HepG2 (cell line): ENCODE results near the gene SPRTN. TPM values are rescaled to one million over a fixed set of nuclear protein-coding genes. Genes with fewer than 3 reads are reported as not detected.

Source experiments
- ATAC-seq: fragments of 200-7000 bp; cut with Tn5 transposase; 3 replicates; pipeline ENCODE4 v1.9.1; 2020; ENCODE audit warnings: mild to moderate bottlenecking, moderate library complexity
- BruUV-seq: library from RNA; stranded (reverse); fragments of 400-500 nt; replicated peaks from 2 replicates; lab custom pipeline; 2021; lab: Mats Ljungman, UMichigan
- CTCF ChIA-PET: fragments of 300-600 bp; formaldehyde crosslinking; extraction: SDS; loops from one replicate; lab custom pipeline; 2021; ENCODE audit warnings: low total read pairs, inconsistent platforms, low intra/inter-chr PET ratio; lab: Yijun Ruan, JAX
- POLR2A ChIA-PET: fragments of 350-600 bp; sonication (Branson Sonifier 250); formaldehyde crosslinking; loops from one replicate; lab custom pipeline; 2020; ENCODE audit warnings: antibody characterized with exemption, inconsistent platforms; lab: Yijun Ruan, JAX
- DNase-seq: peaks from one replicate; pipeline ENCODE4 v3.0.0-alpha.2; 2015; ENCODE audit warnings: low spot score
- FAIRE-seq: peaks from 3 replicates; lab custom pipeline; 2011; peaks lifted over from hg19 to GRCh38; lab: Jason Lieb, UNC
- H2AFZ ChIP-seq: one replicate; pipeline ENCODE4 v1.6.1; 2011; ENCODE audit warnings: low read length, inconsistent platforms
- H3K27ac ChIP-seq: fragments of 300-600 bp; 3 replicates; pipeline ENCODE4 v1.8.0; 2011; ENCODE audit warnings: mixed run types, mild to moderate bottlenecking, mixed read lengths, low read length, inconsistent platforms; ENCODE audit not compliant: insufficient read depth; ENCODE audit errors: extremely low read length
- H3K27me3 ChIP-seq, 2 experiments: fragments of 200-600 bp in 1 of 2; 2 replicates in 1 of 2; 3 replicates in 1 of 2; pipeline versions ENCODE4 v1.6.0 to v1.8.0; 2011; ENCODE audit warnings: low read length in 2 of 2, mild to moderate bottlenecking in 2 of 2, moderate library complexity in 2 of 2, inconsistent platforms in 1 of 2; ENCODE audit not compliant: insufficient read depth in 2 of 2, control insufficient read depth in 1 of 2
- H3K36me3 ChIP-seq, 2 experiments: fragments of 200-600 bp in 1 of 2; replicated peaks in 1 of 2; 2 replicates in 1 of 2; 3 replicates in 1 of 2; pipeline versions ENCODE4 v1.5.1 to v1.8.0; 2011; ENCODE audit warnings: low read length in 2 of 2, inconsistent platforms in 1 of 2; ENCODE audit not compliant: insufficient read depth in 2 of 2, control insufficient read depth in 1 of 2
- H3K4me1 ChIP-seq: 2 replicates; pipeline ENCODE4 v1.5.1; 2012; ENCODE audit warnings: low read length, inconsistent platforms; ENCODE audit not compliant: insufficient read depth
- H3K4me2 ChIP-seq: 2 replicates; pipeline ENCODE4 v1.6.0; 2011; ENCODE audit warnings: low read depth, low read length, inconsistent platforms
- H3K4me3 ChIP-seq, 3 experiments: fragments of 200-600 bp in 1 of 3; sonication (generic), shearing (Covaris generic) in 1 of 3; replicated peaks in 1 of 3; 2 replicates each; pipeline ENCODE4 v1.5.1; 2011 to 2016; ENCODE audit warnings: low read length in 3 of 3, inconsistent platforms in 2 of 3, low read depth in 2 of 3, mild to moderate bottlenecking in 2 of 3, control low read depth in 1 of 3, mixed read lengths in 1 of 3; ENCODE audit not compliant: insufficient read depth in 1 of 3
- H3K79me2 ChIP-seq: one replicate; pipeline ENCODE4 v1.6.1; 2011; ENCODE audit warnings: low read length, inconsistent platforms; ENCODE audit not compliant: insufficient read depth
- H3K9ac ChIP-seq: 2 replicates; pipeline ENCODE4 v1.6.0; 2011; ENCODE audit warnings: mild to moderate bottlenecking, low read depth, low read length, inconsistent platforms; ENCODE audit not compliant: insufficient read depth
- H3K9me3 ChIP-seq: 2 replicates; pipeline ENCODE4 v1.5.1; 2012; ENCODE audit warnings: mild to moderate bottlenecking, low read length
- H4K20me1 ChIP-seq: 2 replicates; pipeline ENCODE4 v1.6.0; 2011; ENCODE audit warnings: inconsistent platforms, mild to moderate bottlenecking, low read length, moderate library complexity; ENCODE audit not compliant: insufficient read depth
- CEBPZ ChIP-seq: IDR thresholded peaks from 2 replicates; pipeline ENCODE4 v1.6.1; 2012; ENCODE audit warnings: low read length, improper control_type of control experiment
- CHD4 ChIP-seq: fragments of 200-600 bp; sonication (generic); IDR thresholded peaks from 2 replicates; pipeline ENCODE4 v1.7.0; 2017; ENCODE audit warnings: mild to moderate bottlenecking, low read length, borderline replicate concordance
- CSRNP2 ChIP-seq: sonication (generic); formaldehyde crosslinking; conservative IDR thresholded peaks from 2 replicates; pipeline ENCODE4 v1.8.0; 2022; ENCODE audit warnings: low read depth, missing genetic modification reagents
- ETV6 ChIP-seq: sonication (generic); formaldehyde crosslinking; conservative IDR thresholded peaks from 2 replicates; pipeline ENCODE4 v1.4.0; 2020; ENCODE audit warnings: missing genetic modification reagents
- HDAC1 ChIP-seq: sonication (generic); formaldehyde crosslinking; IDR thresholded peaks from 2 replicates; pipeline ENCODE4 v1.5.1; 2020; ENCODE audit warnings: mild to moderate bottlenecking, missing genetic modification reagents
- HHEX ChIP-seq: IDR thresholded peaks from 2 replicates; pipeline ENCODE4 v1.6.1; 2016; ENCODE audit warnings: control low read depth
- MIER2 ChIP-seq: IDR thresholded peaks from 2 replicates; pipeline ENCODE4 v1.6.1; 2016; ENCODE audit warnings: missing biosample characterization, missing genetic modification reagents
- PRDM15 ChIP-seq: sonication (generic); formaldehyde crosslinking; IDR thresholded peaks from 2 replicates; pipeline ENCODE4 v1.4.0; 2020; ENCODE audit warnings: missing genetic modification reagents
- RELA ChIP-seq: sonication (generic); formaldehyde crosslinking; IDR thresholded peaks from 2 replicates; pipeline ENCODE4 v1.4.0; 2020; ENCODE audit warnings: missing genetic modification reagents
- SMAD1 ChIP-seq: sonication (generic); formaldehyde crosslinking; IDR thresholded peaks from 2 replicates; pipeline ENCODE4 v1.4.0; 2020; ENCODE audit warnings: missing genetic modification reagents, low read depth, mild to moderate bottlenecking, borderline replicate concordance
- ZNF101 ChIP-seq: sonication (generic); formaldehyde crosslinking; IDR thresholded peaks from 2 replicates; pipeline ENCODE4 v1.4.0; 2020; ENCODE audit warnings: mild to moderate bottlenecking, low read depth, missing genetic modification reagents, borderline replicate concordance
- ZNF18 ChIP-seq: sonication (generic); formaldehyde crosslinking; IDR thresholded peaks from 2 replicates; pipeline ENCODE4 v1.8.0; 2022; ENCODE audit warnings: mild to moderate bottlenecking, missing genetic modification reagents; ENCODE audit not compliant: insufficient replicate concordance
- ZNF20 ChIP-seq: sonication (generic); formaldehyde crosslinking; IDR thresholded peaks from 2 replicates; pipeline ENCODE4 v1.4.0; 2020; ENCODE audit warnings: mild to moderate bottlenecking, moderate library complexity, missing genetic modification reagents
- ZNF383 ChIP-seq: sonication (generic); formaldehyde crosslinking; IDR thresholded peaks from 2 replicates; pipeline ENCODE4 v1.4.0; 2020; ENCODE audit warnings: missing genetic modification reagents, mild to moderate bottlenecking, borderline replicate concordance
- ZNF567 ChIP-seq: sonication (generic); formaldehyde crosslinking; IDR thresholded peaks from 2 replicates; pipeline ENCODE4 v1.8.1; 2023; ENCODE audit warnings: mild to moderate bottlenecking, missing genetic modification reagents, borderline replicate concordance
- ZNF619 ChIP-seq: sonication (generic); formaldehyde crosslinking; IDR thresholded peaks from 2 replicates; pipeline ENCODE4 v1.4.0; 2020; ENCODE audit warnings: mild to moderate bottlenecking, missing genetic modification reagents
- WGBS: methylation state at CpG from one replicate; pipeline ENCODE4 v1.1.6; 2017; ENCODE audit warnings: low lambda C conversion rate; 5-methylcytosine and 5-hydroxymethylcytosine counted together
- in situ Hi-C: cut with HindIII; loops from 2 replicates; pipeline ENCODE4 v1.10.0; 2017; ENCODE audit warnings: low pct_unique_long_range_greater_than_20kb; ENCODE audit not compliant: extremely low pct_ligation_motif_present
- intact Hi-C: fragments of 100-400 bp; cut with micrococcal nuclease; formaldehyde crosslinking; loops from one replicate; pipeline ENCODE4 v1.10.0; 2022; ENCODE audit not compliant: unreplicated experiment
- polyA plus RNA-seq, 8 experiments: library from polyadenylated mRNA; depleted of rRNA in 3 of 8; stranded (reverse) in 7 of 8; unstranded in 1 of 8; fragments of >200 nt; fragmentation: Illumina TruSeq in 4 of 8; extraction: Trizol in 4 of 8; gene quantifications; 2 replicates each; pipeline versions ENCODE4 v1.2.1 to v1.2.3, GENCODE V29; 2011 to 2016; ENCODE audit warnings: low read depth in 4 of 8, missing spikeins in 1 of 8, mixed read lengths in 1 of 8; ENCODE audit not compliant: insufficient read depth in 1 of 8
- total RNA-seq, 5 experiments: library from RNA; depleted of rRNA; stranded (reverse); fragments of >200 nt; fragmentation: Illumina TruSeq; extraction: Trizol; gene quantifications; 2 replicates each; pipeline ENCODE4 v1.2.3, GENCODE V29; 2016; ENCODE audit warnings: low read depth in 1 of 5

SPRTN gene
- total and polyA plus RNA-seq, 2 of the 13 experiments (the other 11 are each of a cell fraction or from before 2014, with no cell fraction given): 4.2 to 15.2 TPM

- no peak for FAIRE-seq
- WGBS: 65% methylated on average over 5 of the region's 5 CpGs
- POLR2A ChIA-PET: no interaction called here
- no peak for TF ChIP-seq CEBPZ
- TF ChIP-seq ZNF619 (CRISPR knock-in tag): no peak
- no peak for TF ChIP-seq ZNF567 (CRISPR knock-in tag)
- TF ChIP-seq RELA: no peak
- no peak for TF ChIP-seq MIER2 (CRISPR knock-in tag)
- no peak for TF ChIP-seq HHEX (CRISPR knock-in tag)
- TF ChIP-seq ZNF383 (CRISPR knock-in tag): no peak
- TF ChIP-seq CHD4: no peak
- no peak for TF ChIP-seq SMAD1 (CRISPR knock-in tag)
- TF ChIP-seq CSRNP2 (CRISPR knock-in tag): no peak
- TF ChIP-seq ZNF18: no peak
- no peak for TF ChIP-seq HDAC1 (CRISPR knock-in tag)
- TF ChIP-seq ZNF20: no peak
- TF ChIP-seq ETV6 (CRISPR knock-in tag): no peak
- TF ChIP-seq ZNF101 (CRISPR knock-in tag): no peak
- no peak for TF ChIP-seq PRDM15 (CRISPR knock-in tag)
Observed at GRCh38 chr1:231324660-231325059, 13.4 kb upstream of the SPRTN start.

More at GRCh38 chr1:231324660-231325059, 13.4 kb upstream of the SPRTN start:
- no TSS peak for BruUV-seq
- Histone ChIP-seq H3K4me3 (no peak overlapping the region), H3K9ac (no peak overlapping the region), H4K20me1 (no peaks in the 10 kb centered on the region), H3K9me3 (no peaks in the 10 kb centered on the region), H3K27me3 (no peaks in the 10 kb centered on the region), H3K4me2 (no peak overlapping the region), H3K79me2 (no peaks in the 10 kb centered on the region), H2AFZ (no peak overlapping the region), H3K27ac (no peak overlapping the region), H3K4me1 (no peaks in the 10 kb centered on the region), H3K36me3 (no peaks in the 10 kb centered on the region)
- CTCF ChIA-PET: no interaction called here
- intact Hi-C loops: no loop called here
- in situ Hi-C loops: no loop called here
- ATAC-seq: no peak
- no peak for DNase-seq
